GM18508 (cell line): Measurements from ENCODE around the gene TRIM65.

ENCODE experiments used
- ATAC-seq: cut with Tn5 transposase; IDR thresholded peaks from one replicate; pipeline ENCODE4 v1.9.1; 2021; ENCODE audit warnings: moderate number of reproducible peaks; ENCODE audit not compliant: insufficient read depth, unreplicated experiment

The TRIM65 gene

GRCh38 chr17:75917917-75918445, 21.2 kb upstream of the TRIM65 start:
- no peak for ATAC-seq

GRCh38 chr17:75917141-75917916, 20.6 kb upstream of the TRIM65 start:
- no peak for ATAC-seq

GRCh38 chr17:75915268-75915667, 18.5 kb upstream of the TRIM65 start:
- no peak for ATAC-seq

- no peak for ATAC-seq
Observed at GRCh38 chr17:75914643-75915267, 18.0 kb upstream of the TRIM65 start.

GRCh38 chr17:75913537-75914210, 16.9 kb upstream of the TRIM65 start:
- ATAC-seq, result no peak

- no peak for ATAC-seq
Observed at GRCh38 chr17:75910699-75911098, 13.9 kb upstream of the TRIM65 start.

GRCh38 chr17:75909812-75910274, 13.1 kb upstream of the TRIM65 start:
- ATAC-seq, result no peak

GRCh38 chr17:75909051-75909811, 12.5 kb upstream of the TRIM65 start:
- ATAC-seq, result no peak

- no peak for ATAC-seq
Observed at GRCh38 chr17:75908201-75908600, 11.4 kb upstream of the TRIM65 start.

GRCh38 chr17:75906143-75906884, 9.6 kb upstream of the TRIM65 start:
- no peak for ATAC-seq

GRCh38 chr17:75904749-75905521, 8.2 kb upstream of the TRIM65 start, which contains the start of gene MRPL38:
Gene MRPL38 (minus strand): TSS chr17:75904884. CDS start chr17:75904875, 9 bp downstream.
- ATAC-seq, result peak; percentile 68

GRCh38 chr17:75902406-75902805, 5.7 kb upstream of the TRIM65 start:
- ATAC-seq, result no peak

GRCh38 chr17:75901727-75902126, 5.0 kb upstream of the TRIM65 start:
- ATAC-seq, result no peak

GRCh38 chr17:75900691-75901533, 4.2 kb upstream of the TRIM65 start:
- no peak for ATAC-seq

GRCh38 chr17:75899767-75900468, 3.2 kb upstream of the TRIM65 start:
- no peak for ATAC-seq

GRCh38 chr17:75899353-75899752, 2.6 kb upstream of the TRIM65 start:
- no peak for ATAC-seq

- no peak for ATAC-seq
Observed at GRCh38 chr17:75898791-75899190, 2.0 kb upstream of the TRIM65 start.
